ENCODE data around the gene ARPC2. TPM values are rescaled to one million over a fixed set of nuclear protein-coding genes. Genes with fewer than 3 reads are reported as not detected.

The ARPC2 gene
- total and polyA plus RNA-seq, 10 of the 15 experiments (the other 5 are each of a cell fraction or from before 2014, with no cell fraction given): 440 to 980 (median 709) TPM

GRCh38 chr2:218281449-218281848 lies 64.5 kb downstream of the ARPC2 start (continued):
- TF ChIP-seq MTA3 (IDR thresholded peaks at IDR 0.05; ENCODE audit: borderline replicate concordance, low read length): no peak

GRCh38 chr2:218282173-218282991 lies 65.4 kb downstream of the ARPC2 start:
- no peak for DNase-seq (ENCODE audit: low read depth, low spot score)
- in situ Hi-C loops (cut with MboI) (loop anchor here (25.0 kb wide), 1 partner anchor 105 kb away; the partner anchor contains the start of genes CTDSP1 and SLC11A1), intact Hi-C loops (cut with micrococcal nuclease; ENCODE audit: unreplicated experiment) (no loop called here)
- ATAC-seq: no peak
- WGBS (ENCODE audit: insufficient coverage, insufficient replicate concordance, low lambda C conversion rate, missing lambda C conversion rate): 86% methylated on average over 17 of the region's 17 CpGs
- peaks cover 31% of the 10 kb centered on the region for H3K4me1 ChIP-seq (ENCODE audit: control insufficient read depth, insufficient read depth, low read length)
- POLR2A ChIA-PET: interaction anchor here (0.5 to 1.1 kb wide), 3 partner anchors 9 to 438 kb away, joined by 3 to 4 read pairs (median 4); no protein-coding TSS in a partner anchor
- peaks cover 7 to 13% of the 10 kb centered on the region in 2 experiments for H3K36me3 ChIP-seq (ENCODE audit: control insufficient read depth in 2 of 2, insufficient read depth in 2 of 2, low read length in 1 of 2)
- no peak overlapping the region for H3K4me3 ChIP-seq
- CTCF ChIA-PET: interaction anchor here (0.9 to 7.4 kb wide), 2 partner anchors 10 to 29 kb away, joined by 3 to 154 read pairs; partner anchors contain the start of genes AAMP and PNKD
- RAD21 ChIA-PET (ENCODE audit: unreplicated experiment): interaction anchor here (7.2 kb wide), 1 partner anchor 9 kb away, joined by 141 read pairs; the partner anchor contains the start of genes AAMP and PNKD
- no peaks in the 10 kb centered on the region for H4K20me1 ChIP-seq (ENCODE audit: control insufficient read depth, insufficient read depth)
- no peaks in the 10 kb centered on the region for H3K27me3 ChIP-seq (replicated peaks in 1 of 2; ENCODE audit: control insufficient read depth in 2 of 2, insufficient read depth in 2 of 2, low read length in 1 of 2)
- BruUV-seq (replicated peaks): no TSS peak
- H3K4me2 ChIP-seq (ENCODE audit: control insufficient read depth, insufficient read depth): no peak overlapping the region
- no peaks in the 10 kb centered on the region for H3K9me3 ChIP-seq (replicated peaks; ENCODE audit: control insufficient read depth, insufficient read depth, low read length)
- no peak for FAIRE-seq
- no peak overlapping the region for H3K9ac ChIP-seq (ENCODE audit: control insufficient read depth, insufficient read depth, low read length)
- peaks cover 28% of the 10 kb centered on the region for H3K79me2 ChIP-seq (ENCODE audit: control insufficient read depth, insufficient read depth, low read length)
- SMC1A ChIA-PET (ENCODE audit: uncharacterized antibody, unreplicated experiment): no interaction called here
- no peak overlapping the region for H3K27ac ChIP-seq (ENCODE audit: control insufficient read depth, insufficient read depth)
- H2AFZ ChIP-seq (ENCODE audit: control insufficient read depth, low read depth, low read length): no peak overlapping the region
- TF ChIP-seq EP300 (IDR thresholded peaks at IDR 0.05; ENCODE audit: borderline replicate concordance in 1 of 2, control insufficient read depth in 1 of 2, low read depth in 2 of 2, low read length in 2 of 2): no peak
- no peak for TF ChIP-seq ZBED1 (IDR thresholded peaks at IDR 0.05; ENCODE audit: borderline replicate concordance)
- no peak for TF ChIP-seq HDGF (IDR thresholded peaks at IDR 0.05)
- TF ChIP-seq ATF2 (IDR thresholded peaks at IDR 0.05; ENCODE audit: low read length): no peak
- TF ChIP-seq TAF1 (IDR thresholded peaks at IDR 0.05; ENCODE audit: borderline replicate concordance, low read depth, low read length): no peak
- TF ChIP-seq RBBP5 (conservative IDR thresholded peaks at IDR 0.05): no peak
- no peak for TF ChIP-seq SRF (IDR thresholded peaks at IDR 0.05; ENCODE audit: low read depth in 2 of 2, low read length in 2 of 2)
- TF ChIP-seq FOXK2 (IDR thresholded peaks at IDR 0.05): no peak
- TF ChIP-seq NRF1 (conservative IDR thresholded peaks at IDR 0.05; ENCODE audit: low read depth, low read length): no peak
- TF ChIP-seq, protein P1, sequence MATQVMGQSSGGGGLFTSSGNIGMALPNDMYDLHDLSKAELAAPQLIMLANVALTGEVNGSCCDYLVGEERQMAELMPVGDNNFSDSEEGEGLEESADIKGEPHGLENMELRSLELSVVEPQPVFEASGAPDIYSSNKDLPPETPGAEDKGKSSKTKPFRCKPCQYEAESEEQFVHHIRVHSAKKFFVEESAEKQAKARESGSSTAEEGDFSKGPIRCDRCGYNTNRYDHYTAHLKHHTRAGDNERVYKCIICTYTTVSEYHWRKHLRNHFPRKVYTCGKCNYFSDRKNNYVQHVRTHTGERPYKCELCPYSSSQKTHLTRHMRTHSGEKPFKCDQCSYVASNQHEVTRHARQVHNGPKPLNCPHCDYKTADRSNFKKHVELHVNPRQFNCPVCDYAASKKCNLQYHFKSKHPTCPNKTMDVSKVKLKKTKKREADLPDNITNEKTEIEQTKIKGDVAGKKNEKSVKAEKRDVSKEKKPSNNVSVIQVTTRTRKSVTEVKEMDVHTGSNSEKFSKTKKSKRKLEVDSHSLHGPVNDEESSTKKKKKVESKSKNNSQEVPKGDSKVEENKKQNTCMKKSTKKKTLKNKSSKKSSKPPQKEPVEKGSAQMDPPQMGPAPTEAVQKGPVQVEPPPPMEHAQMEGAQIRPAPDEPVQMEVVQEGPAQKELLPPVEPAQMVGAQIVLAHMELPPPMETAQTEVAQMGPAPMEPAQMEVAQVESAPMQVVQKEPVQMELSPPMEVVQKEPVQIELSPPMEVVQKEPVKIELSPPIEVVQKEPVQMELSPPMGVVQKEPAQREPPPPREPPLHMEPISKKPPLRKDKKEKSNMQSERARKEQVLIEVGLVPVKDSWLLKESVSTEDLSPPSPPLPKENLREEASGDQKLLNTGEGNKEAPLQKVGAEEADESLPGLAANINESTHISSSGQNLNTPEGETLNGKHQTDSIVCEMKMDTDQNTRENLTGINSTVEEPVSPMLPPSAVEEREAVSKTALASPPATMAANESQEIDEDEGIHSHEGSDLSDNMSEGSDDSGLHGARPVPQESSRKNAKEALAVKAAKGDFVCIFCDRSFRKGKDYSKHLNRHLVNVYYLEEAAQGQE (IDR thresholded peaks at IDR 0.05; ENCODE audit: low read depth, low read length): no peak
- no peak for TF ChIP-seq SMAD1 (IDR thresholded peaks at IDR 0.05; ENCODE audit: low read depth, partially characterized antibody)
- TF ChIP-seq, protein P2, sequence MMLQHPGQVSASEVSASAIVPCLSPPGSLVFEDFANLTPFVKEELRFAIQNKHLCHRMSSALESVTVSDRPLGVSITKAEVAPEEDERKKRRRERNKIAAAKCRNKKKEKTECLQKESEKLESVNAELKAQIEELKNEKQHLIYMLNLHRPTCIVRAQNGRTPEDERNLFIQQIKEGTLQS (IDR thresholded peaks at IDR 0.05; ENCODE audit: borderline replicate concordance, extremely low read depth, low read depth, low read length): no peak

Data from GM12878 (cell line).